NCI-H82 (cell line): Measurements from ENCODE around the gene WBP2.
A peak's percentile ranks its signal among the peaks of the same experiment; 100 is the strongest.
"Not testable (repeated sequence)": the region's sequence is repeated elsewhere in the genome, so short reads cannot be mapped to it uniquely, and the experiment has no call there.

Experiments
- DNase-seq: peaks from one replicate; lab custom pipeline; 2025; lab: John Stamatoyannopoulos, UW

The WBP2 gene

DNA sequence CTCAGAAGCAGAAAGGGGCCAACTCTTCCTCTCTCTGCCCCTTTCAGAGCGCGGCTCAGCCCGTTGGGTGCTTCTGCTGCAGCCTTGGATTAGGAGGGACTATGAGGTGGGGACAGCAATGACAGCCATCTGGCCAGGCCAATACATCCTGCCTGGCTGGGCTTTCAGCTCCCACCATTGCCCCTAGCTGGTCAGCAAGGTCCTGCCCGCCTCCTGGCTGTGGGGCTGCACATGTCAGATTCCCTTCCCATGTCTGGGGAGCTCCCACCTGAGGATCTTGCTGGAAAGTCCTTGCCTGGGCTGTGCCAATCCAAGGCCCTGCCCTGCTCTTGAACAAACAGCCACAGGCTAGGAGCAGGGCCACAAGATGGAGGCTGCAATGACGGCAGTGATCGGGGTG is 33.3 kb upstream of the WBP2 start:
- peak; percentile 56 for DNase-seq

DNA sequence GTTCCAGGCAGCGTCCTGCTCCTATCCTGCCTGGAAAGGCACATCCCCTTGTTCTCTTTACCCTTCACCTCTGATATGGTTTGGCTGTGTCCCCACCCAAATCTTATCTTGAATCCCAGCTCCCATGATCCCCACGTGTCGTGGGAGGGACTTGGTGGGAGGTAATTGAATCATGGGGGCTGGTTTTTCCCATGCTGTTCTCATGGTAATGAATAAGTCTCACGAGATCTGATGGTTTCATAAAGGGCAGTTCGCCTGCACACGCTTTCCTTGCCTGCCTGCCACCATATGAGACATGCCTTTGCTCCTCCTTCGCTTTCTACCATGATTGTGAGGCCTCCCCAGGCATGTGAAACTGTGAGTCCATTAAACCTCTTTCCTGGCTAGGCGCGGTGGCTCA is 30.7 kb upstream of the WBP2 start:
- DNase-seq = not testable (repeated sequence)

DNA sequence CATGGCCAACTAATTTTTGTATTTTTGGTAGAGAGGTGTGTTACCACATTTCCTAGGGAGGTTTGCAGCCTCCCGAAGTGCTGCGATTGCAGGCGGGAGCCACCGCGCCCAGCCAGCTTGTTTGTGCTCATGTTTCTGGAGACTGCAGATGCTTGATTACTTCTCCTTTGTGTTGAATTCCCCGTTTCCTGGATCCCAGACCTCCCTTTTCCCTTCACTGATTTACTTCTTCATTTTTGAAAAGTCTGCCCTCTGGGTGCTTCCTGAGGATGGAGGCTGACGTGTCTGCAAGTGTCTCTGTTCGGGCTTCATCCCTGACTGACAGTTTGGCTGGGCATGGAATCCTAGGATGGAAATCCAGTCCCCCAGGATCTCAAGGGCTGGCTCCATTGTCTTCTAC is 30.3 kb upstream of the WBP2 start:
- DNase-seq = no peak

DNA sequence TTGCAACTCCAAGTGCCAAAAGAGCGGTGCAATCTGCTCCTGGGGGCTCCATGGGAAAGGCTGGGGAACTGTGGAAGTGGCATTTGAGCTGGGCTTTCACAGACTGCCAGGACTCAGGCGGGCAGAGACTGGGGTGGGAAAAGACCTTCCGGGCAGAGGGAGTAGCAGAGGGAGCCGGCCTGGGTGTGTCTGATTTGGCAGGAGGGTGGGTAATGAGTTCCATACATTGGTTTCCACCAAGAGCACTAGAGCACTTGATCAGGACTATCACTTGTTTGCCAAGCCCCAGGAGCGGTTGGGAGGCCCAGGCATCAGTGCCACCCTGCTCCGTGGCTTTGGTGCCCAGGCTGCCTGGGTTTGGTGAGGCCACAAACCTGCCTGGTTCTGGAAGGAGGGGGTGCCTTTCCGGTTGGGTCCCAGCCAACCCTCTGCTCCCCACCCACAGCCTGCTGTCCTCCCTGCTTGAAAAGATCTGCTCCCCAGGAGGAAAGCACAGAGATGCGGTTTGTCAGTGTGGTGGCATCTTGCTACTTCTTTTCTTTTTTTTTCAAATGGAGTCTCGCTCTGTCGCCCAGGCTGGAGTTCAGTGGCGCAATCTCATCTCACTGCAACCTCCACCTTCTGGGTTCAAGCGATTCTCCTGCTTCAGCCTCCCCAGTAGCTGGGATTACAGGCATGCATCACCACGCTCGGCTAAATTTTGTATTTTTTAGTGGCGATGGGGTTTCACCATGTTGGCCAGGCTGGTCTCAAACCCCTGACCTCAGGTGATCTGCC is 26.7 kb upstream of the WBP2 start:
- DNase-seq = no peak

DNA sequence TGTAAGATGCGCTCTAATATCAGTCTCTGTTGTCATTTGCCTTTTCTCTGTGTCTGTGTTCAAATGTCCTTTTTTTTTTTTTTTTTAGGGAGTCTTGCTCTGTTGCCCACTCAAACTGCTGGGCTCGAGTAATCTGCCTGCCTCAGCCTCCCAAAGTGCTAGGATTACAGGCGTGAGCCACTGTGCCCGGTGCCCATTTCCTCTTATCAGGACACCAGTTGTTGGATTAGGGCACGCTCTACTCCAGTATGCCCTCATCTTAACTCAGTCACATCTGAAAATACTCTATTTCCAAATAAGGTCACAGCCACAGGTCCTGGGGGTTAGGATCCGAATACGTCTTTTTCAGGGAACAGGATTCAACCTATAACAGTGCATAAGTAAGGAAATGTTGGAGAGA is 25.1 kb upstream of the WBP2 start:
- DNase-seq = no peak

DNA sequence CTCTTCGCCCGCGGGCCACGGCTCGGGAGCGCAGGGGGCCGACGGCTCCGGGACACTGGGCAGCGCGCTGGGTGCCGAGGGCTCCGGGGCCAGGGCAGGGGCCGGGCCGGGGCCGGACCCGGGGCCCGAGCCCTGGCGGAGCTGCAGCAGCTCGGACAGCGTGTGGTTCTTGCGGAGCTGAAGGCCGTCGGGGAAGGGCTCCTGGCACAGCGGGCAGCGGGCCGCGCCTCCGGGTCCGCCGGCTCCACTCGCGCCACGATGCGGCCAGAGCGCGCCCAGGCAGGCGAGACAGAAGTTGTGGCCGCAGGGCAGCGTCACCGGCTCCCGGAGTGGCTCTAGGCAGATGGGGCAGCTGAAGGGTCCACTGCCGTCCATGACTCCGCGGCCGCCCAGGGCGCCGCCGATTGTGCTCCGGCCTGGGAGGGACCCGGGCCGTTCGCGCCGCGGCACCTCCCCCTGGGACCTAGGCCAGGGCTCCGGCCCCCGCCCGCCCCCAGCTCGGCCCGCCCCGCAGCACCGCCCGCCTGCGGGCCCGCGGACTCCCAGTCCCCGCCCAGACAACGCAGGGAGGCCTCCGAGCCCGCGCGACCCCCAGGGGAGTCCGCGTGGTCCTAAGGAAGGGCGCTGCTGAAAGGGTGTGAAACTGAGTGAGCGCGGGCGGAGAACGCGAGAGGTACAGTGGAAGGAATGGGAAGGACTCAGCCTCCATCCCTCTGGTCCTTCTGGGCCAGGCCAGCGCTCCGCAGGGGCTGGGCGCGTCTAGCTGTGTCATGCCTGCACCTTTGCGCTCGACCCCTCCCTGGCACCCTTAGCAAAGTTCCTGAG is 23.3 kb upstream of the WBP2 start, which contains the start of gene TRIM47:
Gene TRIM47 (minus strand): TSS at position 408 of the 825 bp plus-strand sequence. CDS start 33 bp downstream, at position 375.
- peak; percentile 46 for DNase-seq

DNA sequence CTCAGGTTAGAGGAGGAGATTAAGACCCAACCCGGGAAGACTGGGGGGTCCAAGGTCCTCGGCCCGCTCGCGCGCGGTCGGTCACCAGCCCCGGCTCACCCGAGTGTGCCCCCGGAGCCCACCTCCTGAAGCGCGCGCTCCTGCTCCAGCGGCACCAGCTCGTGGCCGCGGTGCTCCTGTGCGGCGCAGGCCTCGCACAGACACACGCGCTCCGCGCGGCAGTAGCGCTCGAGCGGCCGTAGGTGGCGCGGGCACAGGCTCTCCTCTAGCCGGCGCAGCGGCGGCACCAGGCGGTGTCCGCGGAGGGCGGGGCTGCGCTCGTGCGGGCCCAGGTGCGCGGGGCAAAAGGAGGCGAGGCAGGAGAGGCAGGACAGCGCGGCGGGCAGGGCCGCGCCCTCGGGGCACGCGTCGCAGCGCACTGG is 22.6 kb upstream of the WBP2 start:
- peak; percentile 80 for DNase-seq

DNA sequence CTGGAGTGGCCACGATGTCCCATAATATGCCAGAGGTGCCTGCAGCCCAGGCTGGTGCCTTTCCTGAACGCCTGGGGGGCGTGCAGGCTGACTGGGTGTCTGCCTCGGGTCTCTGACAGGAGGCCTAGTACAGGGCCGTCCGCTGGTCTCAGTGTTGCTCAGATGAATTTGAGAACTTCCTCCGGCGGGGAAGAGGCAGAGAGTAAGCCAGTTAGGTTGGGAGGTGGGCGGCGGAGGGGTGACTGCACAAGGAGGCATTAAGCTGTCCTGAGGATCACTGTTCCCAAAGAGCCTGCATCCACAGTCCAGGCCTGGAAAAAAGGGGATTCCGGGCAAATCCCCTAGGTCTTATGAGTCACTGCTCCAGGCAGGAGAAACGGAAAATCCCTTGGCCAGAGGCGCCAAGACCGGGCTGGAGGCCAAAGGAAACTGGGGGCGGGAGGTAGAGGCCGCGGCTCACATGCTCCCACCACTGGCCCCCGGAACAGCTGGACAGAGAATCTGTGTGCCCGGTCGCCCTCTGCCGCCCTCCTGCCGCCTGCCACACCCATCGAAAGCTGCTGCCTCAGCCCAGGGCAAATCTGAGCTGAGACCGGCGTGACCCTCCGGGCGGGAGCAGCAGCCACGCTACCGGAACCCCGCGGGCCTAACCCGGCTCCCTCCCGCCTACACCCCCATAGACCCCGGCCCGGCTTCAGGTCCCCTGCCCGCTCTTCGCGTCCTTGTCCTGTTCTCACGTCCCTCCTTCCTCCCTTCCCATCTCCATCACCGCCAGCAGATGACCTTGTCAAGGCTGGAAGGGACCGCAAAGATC is 22.0 kb upstream of the WBP2 start:
- peak; percentile 40 for DNase-seq

DNA sequence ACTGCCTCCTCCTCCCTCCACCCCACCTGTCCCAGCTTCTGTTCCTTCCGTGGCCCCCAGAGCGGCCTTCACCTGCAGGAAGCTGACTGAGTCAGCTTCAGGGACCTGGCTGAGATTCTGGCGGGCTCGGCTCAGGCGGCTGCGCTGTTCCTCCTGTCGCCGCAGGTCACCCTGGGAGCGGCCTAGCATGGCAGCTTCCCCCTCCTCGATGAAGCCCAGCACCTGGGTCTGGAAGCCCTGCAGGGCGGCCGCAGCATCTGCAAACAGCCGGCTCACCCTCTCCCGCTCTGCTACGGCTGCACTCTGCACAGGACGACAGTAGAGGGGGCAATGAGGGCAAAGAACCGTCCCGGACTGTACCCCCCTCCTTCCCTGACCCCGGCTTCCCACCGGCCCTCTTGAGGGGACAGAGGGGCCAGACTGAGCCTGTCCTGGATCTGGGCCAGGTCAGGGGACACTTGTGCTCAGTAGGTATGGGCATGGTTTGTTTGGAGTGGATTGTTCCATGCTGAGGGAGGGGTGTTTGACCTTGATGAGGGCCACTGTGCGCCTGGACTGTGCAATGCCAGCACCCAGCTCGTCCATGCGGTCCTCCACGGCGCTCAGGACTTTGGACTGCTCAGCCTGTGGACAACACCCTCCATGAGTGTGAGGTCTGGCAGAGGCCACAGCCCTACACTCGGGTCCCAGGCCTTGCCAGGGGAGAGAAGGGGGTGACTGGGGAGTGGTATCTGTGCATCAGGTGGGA is 21.2 kb upstream of the WBP2 start:
- no peak for DNase-seq

DNA sequence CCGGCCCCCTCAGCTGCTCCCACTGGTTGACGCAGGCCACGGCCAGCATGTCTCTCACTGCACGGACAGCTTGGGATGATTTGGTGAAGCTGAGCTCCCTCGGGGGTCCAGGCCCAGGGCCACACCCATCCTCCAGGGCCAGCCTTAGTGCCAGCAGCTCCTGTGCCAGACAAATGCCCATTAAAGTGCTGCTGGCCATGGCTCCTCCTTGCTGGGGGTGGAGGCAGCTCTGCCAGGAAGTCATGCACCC is 20.7 kb upstream of the WBP2 start:
- no peak for DNase-seq

DNA sequence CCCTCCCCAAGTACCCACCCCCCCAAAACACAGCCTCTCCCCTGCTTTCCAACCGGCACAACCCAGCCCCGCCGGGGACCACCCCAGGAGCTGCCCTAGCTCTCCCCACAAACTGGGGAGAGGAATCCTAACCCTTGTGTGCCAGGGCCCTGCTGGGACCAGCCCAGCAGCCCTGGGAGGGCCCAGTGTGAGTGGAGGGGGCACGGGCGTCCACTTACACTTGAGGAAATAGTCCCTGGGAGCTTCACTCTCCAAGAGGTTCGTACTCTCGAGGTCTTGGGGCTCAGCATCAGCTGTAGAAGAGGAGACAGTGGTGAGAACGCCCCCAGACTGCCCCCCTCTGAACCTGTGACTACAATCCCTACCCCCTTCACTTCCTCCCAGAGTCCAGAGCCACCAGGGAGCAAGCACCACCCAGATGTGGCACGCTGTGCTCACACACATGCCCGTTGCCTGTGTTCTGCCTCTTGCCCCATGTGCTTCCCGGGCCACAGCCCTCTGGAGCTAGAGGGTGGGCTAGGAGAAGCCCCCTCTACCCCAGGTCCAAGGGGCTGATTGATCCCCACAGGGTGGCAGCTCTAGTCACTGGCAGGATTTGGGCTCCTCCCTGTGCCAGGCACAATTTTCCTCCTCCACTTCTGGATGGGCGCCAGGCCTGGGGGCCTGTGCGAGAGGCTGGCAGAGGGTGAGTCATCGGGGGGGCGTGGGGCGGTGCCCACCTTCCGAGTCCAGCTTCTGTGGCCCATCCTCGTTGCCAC is 20.2 kb upstream of the WBP2 start:
- no peak for DNase-seq

DNA sequence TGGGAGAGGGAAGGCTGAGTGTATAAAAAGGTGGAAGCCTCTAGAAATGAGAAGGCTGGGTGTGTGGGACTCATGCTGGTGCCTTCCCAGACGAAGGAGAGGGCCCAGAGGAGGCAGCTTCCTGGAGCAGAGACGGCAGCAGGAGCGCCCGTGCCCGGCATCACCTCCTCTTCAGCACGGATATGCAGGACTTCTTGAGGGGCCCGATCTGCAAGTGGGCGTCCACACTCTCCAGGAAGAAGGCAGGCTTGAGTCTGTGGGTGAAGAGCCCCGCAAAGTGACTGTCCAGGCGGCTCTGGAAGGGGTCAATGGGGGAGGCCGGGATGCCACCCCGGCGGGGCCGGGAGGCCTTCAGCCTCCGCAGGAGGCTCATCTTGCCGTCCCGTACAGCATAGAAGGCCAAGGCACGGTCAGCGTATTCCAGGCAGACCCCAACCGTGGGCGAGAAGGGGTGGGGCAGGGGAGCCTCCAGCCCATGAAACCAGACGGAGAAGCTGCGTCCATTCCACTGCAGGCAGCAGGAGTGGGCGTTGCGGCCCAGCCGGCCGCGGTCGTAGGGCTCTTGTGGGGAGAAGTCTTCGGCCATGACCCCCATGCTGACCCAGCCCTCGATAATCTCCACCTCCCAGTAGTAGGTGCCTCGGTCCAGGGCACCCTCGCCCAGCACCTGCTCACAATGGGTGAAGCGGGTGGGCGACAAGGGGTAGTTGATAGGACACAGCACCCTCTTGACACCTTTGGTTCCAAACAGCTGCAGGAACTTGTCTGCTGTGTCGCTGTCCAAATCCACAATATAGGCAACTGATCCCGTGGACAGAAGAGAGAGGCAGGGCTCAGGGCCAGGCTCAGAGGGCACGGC is 19.4 kb upstream of the WBP2 start:
- no peak for DNase-seq

DNA sequence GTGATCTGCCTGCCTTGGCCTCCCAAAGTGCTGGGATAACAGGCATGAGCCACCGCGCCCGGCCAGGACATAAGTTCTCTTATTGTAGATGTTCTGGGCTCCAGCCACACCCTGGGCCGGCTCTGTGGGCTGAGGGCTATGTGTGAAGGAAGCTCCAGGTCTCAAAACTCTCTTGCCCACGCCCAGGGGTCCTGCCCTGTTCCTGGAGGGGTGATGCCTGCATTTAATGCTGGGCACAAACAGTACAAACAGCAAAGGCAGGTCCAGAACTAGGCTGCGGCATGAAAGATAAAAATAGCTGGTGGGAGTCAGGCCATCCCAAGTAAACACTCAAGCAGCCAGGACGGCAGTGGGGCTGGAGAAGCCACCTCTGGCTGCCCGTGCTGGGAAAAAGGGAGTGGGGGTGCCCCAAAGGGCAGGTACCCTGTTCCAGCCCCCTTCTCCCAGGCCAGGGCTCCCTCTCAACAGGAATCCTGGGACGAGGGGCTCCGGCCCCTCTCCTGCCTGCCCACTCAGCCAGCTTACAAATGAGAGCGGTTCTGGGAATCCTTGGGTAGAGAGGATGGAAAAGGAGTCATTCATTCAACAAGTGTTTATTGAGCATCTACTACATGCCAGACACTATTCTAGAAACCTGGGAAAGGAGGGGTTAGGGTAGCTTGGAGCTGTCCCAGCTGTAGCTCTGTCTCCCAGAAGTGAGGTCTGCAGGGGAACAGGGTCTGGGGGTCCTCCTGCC is 18.6 kb upstream of the WBP2 start:
- DNase-seq = no peak

DNA sequence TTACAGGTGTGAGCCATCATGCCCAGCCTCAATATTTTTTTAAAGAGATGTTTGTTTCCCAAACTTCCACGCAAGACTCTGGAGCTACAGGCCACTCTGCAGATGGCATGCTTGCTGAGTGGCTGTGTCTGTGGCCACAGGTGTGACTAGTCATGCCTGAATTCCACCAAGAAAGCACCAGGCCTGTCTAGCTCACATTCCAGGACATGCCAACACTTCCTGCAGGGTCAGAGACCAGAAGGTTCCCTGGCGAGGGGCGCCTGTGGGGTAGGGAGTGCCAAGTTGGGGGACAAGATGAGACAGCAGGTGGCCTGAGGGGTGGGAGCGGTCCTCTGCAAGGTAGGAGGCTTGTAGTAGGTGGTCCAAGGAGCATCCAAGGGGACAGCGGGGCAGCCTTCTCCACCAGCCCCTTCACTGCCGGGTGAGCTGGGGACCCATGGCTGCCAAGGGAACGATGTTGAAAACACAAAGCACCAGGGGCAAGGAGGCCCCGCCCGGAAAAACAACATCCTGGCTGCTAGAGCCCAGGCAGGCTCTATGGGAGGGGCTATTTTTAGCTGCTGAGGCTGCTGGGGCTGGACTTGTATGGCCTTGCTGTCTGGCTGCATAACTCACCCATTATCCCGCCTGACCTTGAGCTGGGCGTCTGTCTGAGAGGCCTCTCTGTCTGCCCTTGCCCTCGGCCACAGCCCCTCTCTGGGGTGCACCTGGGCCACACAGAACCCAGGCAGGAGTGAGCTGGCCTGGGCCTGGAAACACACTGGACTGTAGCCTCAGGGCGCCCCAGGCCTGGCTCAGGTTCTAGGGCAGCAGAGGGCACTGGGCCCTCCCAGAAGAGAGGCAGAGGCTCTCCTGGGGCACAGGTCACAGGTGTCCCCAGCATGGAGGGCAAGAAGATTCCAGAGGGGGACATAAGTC is 17.6 kb upstream of the WBP2 start:
- no peak for DNase-seq

DNA sequence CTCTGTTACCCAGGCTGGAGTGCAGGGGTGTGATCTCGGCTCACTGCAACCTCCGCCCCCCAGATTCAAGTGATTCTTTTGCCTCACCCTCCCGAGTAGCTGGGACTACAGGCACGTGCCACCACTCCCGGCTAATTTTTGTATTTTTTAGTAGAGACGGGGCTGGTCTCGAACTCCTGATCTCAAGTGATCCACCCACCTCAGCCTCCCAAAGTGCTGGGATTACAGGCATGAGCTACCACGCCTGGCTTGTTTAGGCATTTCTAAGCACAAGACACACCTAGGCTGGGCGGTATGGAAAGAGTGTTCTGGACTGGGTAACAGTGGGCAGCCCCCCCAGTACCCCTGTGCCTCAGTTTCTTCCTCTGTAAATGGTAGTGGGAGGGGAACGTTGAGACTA is 15.1 kb upstream of the WBP2 start:
- not testable (repeated sequence) for DNase-seq

DNA sequence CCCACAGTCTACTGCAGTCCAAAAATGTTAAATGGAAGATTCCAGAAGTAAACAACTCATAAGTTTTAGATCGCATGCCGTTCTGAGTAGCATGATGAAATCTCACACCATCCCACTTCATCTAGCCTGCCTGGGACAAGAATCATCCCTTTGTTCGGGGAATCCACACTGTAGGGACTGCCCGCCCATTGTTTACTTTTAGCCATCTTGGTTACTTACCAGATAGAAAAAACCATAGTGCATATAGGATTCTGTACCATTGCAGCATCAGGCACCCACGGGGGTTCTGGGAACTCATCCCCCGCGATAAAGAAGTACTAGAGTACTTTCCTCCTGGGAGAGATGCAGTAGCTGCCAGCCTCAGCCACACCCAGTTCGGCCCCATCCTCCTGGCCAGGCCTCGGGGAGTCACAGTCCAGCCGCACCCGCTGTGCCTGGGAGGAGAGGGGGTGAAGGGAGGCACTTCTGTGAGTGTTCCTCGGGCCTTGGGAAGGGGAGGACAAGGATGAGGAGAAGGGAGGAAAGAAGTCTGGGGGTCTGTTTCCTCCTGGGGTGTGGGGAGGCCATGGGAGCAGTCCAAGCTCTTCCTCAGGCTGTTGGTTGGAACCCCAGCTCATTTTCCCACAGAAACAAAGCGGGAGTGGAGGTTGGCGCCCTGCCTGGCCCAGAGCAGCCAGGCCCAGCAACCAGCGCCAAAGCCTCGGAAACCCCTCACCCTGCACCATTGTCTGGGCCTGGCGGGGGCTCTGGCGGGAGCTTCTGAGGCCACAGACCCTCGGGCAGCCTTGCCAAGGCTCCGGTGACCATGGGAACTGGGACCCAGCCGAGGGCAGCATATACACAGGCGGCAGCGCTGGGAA is 14.4 kb upstream of the WBP2 start:
- no peak for DNase-seq

DNA sequence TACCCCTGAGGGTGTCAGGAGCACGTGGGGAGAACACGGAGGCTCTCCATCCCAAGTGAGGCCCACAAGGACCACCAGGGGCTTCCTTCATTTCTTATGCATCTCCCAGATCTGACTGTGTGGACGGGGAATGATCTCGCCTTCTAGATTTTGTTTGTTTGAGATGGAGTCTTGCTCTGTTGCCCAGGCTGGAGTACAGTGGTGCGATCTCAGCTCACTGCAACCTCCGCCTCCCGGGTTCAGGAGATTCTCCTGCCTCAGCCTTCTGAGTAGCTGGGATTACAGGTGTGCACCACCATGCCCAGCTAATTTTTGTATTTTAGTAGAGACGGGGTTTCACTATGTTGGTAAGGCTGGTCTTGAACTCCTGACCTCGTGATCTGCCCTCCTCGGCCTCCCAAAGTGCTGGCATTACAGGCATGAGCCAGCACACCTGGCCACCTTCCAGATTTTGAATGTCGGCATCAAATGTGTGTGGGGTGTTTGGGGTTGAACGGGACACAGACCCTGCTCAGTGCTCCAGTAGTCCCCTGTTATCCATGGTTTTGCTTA is 13.7 kb upstream of the WBP2 start:
- not testable (repeated sequence) for DNase-seq
